ENCODE measurements around the gene ZBTB2.
A peak's percentile ranks its signal among the peaks of the same experiment; 100 is the strongest.
"Not testable (repeated sequence)": the region's sequence is repeated elsewhere in the genome, so short reads cannot be mapped to it uniquely, and the experiment has no call there.

Gene ZBTB2

GRCh38 chr6:151326116-151326825 lies 65.1 kb downstream of the ZBTB2 start:
- DNase-seq = no peak

GRCh38 chr6:151325075-151326050 lies 66.0 kb downstream of the ZBTB2 start:
- DNase-seq = no peak

DNA sequence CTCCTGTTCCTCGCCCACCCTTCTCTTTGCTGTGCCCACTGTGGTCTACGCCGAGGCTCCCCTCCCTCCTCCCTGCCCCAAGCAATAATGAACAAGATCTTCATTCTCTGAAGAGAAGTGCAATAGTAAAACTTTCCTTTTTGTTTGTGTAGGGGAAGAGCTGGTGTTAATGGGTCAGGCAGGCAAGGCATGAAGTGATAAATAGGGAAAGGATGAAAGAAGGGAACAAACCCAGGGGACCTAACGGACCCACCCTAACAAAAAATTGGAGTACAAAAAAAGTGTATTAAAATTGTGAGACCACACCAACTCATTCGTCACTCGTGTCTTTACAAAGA lies 66.9 kb downstream of the ZBTB2 start:
- DNase-seq = no peak

DNA sequence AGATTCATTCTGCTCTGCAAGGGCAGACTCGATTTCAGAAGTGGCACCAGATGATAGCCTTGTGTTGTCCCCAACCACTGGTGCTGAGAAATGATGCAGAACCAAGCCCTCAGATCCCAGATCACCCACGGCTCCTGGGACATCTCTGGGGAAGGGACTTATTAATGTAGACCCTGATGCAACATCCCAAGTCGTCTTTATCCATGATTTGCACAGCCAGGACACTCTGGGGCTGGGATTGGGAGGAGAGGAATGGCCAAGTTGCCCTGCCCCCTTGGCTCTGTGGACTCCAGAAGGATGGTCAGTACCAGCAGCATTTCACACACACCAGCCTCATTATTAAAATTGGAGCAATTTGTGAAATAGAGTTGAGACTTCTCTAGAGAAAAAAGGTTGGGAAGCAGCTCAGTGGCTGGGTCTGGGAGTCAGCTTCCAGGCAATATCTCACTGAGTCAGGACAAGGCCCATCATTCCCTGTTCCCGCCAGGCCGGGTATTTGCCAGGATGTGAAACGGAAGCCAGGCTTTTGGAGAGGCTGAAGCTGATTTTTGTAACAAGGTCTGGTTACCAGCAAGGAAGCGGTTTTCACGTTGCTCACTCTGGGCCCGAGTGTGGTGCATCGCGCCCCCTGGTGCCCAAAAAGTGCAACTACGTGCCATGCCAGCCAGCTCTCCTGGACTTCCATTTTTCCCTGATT lies 67.4 kb downstream of the ZBTB2 start:
- peak; percentile 69 for DNase-seq

- no peak for DNase-seq
Measured at GRCh38 chr6:151322570-151322969, 68.8 kb downstream of the ZBTB2 start.

- no peak for DNase-seq
Measured at GRCh38 chr6:151321438-151321837, 69.9 kb downstream of the ZBTB2 start.

DNA sequence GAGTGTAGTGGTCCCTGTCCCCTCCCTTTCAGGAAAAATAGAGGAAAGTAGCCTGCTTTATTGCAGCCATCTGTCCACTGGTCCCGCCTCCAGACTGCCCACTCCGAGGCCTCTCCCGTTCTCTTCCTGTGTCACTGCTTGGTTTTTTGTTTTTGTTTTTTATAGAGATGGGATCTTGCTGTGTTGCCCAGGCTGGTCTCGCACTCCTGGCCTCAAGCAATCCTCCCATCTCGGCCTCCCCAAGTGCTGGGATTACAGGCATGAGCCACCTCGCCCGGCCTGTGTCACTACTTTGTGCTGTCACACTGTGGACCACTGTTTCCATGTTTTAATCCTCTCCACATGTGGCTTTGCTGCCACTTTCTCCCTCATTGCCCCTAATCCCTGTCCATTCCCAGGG lies 71.2 kb downstream of the ZBTB2 start:
- no peak for DNase-seq

DNA sequence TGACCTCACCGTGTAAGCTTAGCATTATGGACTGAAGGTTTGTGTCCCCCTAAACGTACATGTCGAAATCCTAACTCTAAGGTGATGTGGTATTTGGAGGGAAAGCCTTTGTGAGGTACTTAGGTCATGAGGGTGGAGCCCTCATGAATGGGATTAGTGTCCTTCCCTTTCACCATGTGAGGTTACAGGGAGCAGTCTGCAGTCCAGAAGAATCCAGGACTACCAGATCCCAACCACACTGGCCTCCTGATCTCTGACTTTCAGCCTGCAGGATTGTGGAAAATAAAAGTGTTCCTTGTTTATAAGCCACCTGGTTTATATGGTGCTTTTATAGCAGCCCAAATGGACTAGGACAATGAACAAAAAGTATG lies 73.4 kb downstream of the ZBTB2 start:
- no peak for DNase-seq

GRCh38 chr6:151317103-151317994 lies 74.0 kb downstream of the ZBTB2 start:
- no peak for DNase-seq

- DNase-seq = not testable (repeated sequence)
Measured at GRCh38 chr6:151315661-151316060, 75.7 kb downstream of the ZBTB2 start.

Data from stimulated activated CD4-positive, alpha-beta T cell treated with anti-CD3 and anti-CD28 coated beads, Interleukin-12 subunit alpha, Interleukin-12 subunit beta, amount 100 ng/mL, for 4 hours (primary cell).